ENCODE data around the gene SIL1. TPM values are rescaled to one million over a fixed set of nuclear protein-coding genes. Genes with fewer than 3 reads are reported as not detected.

SIL1 gene
- total RNA-seq, 2 donors from 2014 or later = 32.5 to 37.3 TPM

- no peaks in the 10 kb centered on the region for H3K27me3 Mint-ChIP-seq (ENCODE audit: low read depth)
- ATAC-seq (replicated peaks in 1 of 2) (no peak), DNase-seq (no peak)
- no peak overlapping the region for H3K4me3 Mint-ChIP-seq
- H3K27ac Mint-ChIP-seq = no peak overlapping the region
- H3K4me1 Mint-ChIP-seq (ENCODE audit: low read depth) = peaks cover 13% of the 10 kb centered on the region
- H3K36me3 Mint-ChIP-seq (ENCODE audit: insufficient read depth in 2 of 2) = no peaks in the 10 kb centered on the region
- H3K9me3 Mint-ChIP-seq = no peaks in the 10 kb centered on the region
These were observed 35.7 kb downstream of the SIL1 start for GRCh38 chr5:139162448-139162847.

DNA sequence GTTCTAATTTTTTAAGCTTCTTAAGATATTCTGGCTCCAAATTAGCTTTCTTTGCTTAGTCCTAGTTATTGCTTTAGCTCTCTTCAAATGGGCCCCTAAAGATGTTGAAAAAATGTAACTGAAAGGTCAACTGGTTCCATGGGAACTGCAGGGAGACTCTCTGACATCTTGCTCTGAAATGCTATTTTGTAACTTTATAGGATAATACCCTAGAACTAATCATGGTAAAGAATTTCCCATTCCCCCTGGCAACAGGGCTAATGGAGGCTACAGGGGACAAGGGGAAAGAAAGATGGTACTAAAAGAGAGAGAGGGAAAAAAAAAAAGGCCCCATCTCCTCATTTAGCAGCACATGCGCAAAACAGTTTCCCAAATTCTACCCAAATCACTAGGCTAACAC lies 39.4 kb downstream of the SIL1 start:
- no peak overlapping the region for H3K4me3 Mint-ChIP-seq
- ATAC-seq (replicated peaks in 1 of 2) (no peak), DNase-seq (no peak)
- H3K27me3 Mint-ChIP-seq (ENCODE audit: low read depth) = no peaks in the 10 kb centered on the region
- H3K4me1 Mint-ChIP-seq (ENCODE audit: low read depth) = peaks cover 5% of the 10 kb centered on the region
- no peaks in the 10 kb centered on the region for H3K9me3 Mint-ChIP-seq
- no peak overlapping the region for H3K27ac Mint-ChIP-seq
- no peaks in the 10 kb centered on the region for H3K36me3 Mint-ChIP-seq (ENCODE audit: insufficient read depth in 2 of 2)

- H3K27me3 Mint-ChIP-seq (ENCODE audit: low read depth) = no peaks in the 10 kb centered on the region
- H3K27ac Mint-ChIP-seq = no peak overlapping the region
- no peak overlapping the region for H3K4me3 Mint-ChIP-seq
- H3K4me1 Mint-ChIP-seq (ENCODE audit: low read depth) = no peaks in the 10 kb centered on the region
- no peaks in the 10 kb centered on the region for H3K9me3 Mint-ChIP-seq
- no peaks in the 10 kb centered on the region for H3K36me3 Mint-ChIP-seq (ENCODE audit: insufficient read depth in 2 of 2)
- DNase-seq (no peak), ATAC-seq (replicated peaks in 1 of 2) (no peak)
These were observed 40.6 kb downstream of the SIL1 start for GRCh38 chr5:139157556-139157955.

- no peak overlapping the region for H3K27ac Mint-ChIP-seq
- H3K4me3 Mint-ChIP-seq = no peak overlapping the region
- no peaks in the 10 kb centered on the region for H3K4me1 Mint-ChIP-seq (ENCODE audit: low read depth)
- ATAC-seq (replicated peaks in 1 of 2) (no peak), DNase-seq (no peak)
- H3K27me3 Mint-ChIP-seq (ENCODE audit: low read depth) = no peaks in the 10 kb centered on the region
- H3K9me3 Mint-ChIP-seq = no peaks in the 10 kb centered on the region
- no peaks in the 10 kb centered on the region for H3K36me3 Mint-ChIP-seq (ENCODE audit: insufficient read depth in 2 of 2)
These were observed 41.4 kb downstream of the SIL1 start for GRCh38 chr5:139156814-139157213.

GRCh38 chr5:139155333-139155732 lies 42.8 kb downstream of the SIL1 start:
- DNase-seq = no peak
- no peak overlapping the region for H3K4me3 Mint-ChIP-seq
- no peak for ATAC-seq (replicated peaks in 1 of 2)

DNA sequence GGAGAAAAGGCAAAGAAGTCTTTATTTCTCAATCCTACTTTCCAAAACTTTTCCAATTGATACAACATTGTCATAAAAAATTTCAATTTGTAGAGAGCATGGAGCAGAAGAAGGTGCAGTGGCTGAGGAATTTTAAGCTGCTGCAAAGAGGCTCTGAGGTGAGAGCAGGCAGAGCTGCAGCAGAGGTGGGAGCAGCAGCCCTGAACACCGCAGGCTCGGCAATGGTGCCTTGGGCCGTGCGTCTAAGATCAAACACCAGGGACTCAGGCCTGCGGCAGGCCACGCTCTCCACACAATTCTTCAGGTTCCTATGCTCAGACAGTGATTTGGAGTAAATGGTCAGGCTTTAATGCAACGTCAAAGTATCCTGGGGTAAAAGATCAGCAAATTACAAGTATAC lies 46.3 kb downstream of the SIL1 start:
- Mint-ChIP-seq H3K36me3 (ENCODE audit: insufficient read depth in 2 of 2) (no peaks in the 10 kb centered on the region), H3K4me3 (no peak overlapping the region), H3K4me1 (ENCODE audit: low read depth) (peaks cover 23% of the 10 kb centered on the region), H3K27ac (no peak overlapping the region), H3K27me3 (ENCODE audit: low read depth) (no peaks in the 10 kb centered on the region), H3K9me3 (no peaks in the 10 kb centered on the region)
- DNase-seq (no peak), ATAC-seq (replicated peaks in 1 of 2) (no peak)

More at GRCh38 chr5:139155333-139155732, 42.8 kb downstream of the SIL1 start:
- Mint-ChIP-seq H3K27me3 (ENCODE audit: low read depth) (no peaks in the 10 kb centered on the region), H3K27ac (no peak overlapping the region), H3K4me1 (ENCODE audit: low read depth) (no peaks in the 10 kb centered on the region), H3K9me3 (no peaks in the 10 kb centered on the region), H3K36me3 (ENCODE audit: insufficient read depth in 2 of 2) (no peaks in the 10 kb centered on the region)

- ATAC-seq (replicated peaks in 1 of 2) (no peak), DNase-seq (no peak)
- Mint-ChIP-seq H3K4me3 (no peak overlapping the region), H3K36me3 (ENCODE audit: insufficient read depth in 2 of 2) (no peaks in the 10 kb centered on the region), H3K27me3 (ENCODE audit: low read depth) (no peaks in the 10 kb centered on the region), H3K9me3 (no peaks in the 10 kb centered on the region), H3K27ac (no peak overlapping the region), H3K4me1 (ENCODE audit: low read depth) (peaks cover 29% of the 10 kb centered on the region)
These were observed 47.7 kb downstream of the SIL1 start for GRCh38 chr5:139150367-139150999.

DNA sequence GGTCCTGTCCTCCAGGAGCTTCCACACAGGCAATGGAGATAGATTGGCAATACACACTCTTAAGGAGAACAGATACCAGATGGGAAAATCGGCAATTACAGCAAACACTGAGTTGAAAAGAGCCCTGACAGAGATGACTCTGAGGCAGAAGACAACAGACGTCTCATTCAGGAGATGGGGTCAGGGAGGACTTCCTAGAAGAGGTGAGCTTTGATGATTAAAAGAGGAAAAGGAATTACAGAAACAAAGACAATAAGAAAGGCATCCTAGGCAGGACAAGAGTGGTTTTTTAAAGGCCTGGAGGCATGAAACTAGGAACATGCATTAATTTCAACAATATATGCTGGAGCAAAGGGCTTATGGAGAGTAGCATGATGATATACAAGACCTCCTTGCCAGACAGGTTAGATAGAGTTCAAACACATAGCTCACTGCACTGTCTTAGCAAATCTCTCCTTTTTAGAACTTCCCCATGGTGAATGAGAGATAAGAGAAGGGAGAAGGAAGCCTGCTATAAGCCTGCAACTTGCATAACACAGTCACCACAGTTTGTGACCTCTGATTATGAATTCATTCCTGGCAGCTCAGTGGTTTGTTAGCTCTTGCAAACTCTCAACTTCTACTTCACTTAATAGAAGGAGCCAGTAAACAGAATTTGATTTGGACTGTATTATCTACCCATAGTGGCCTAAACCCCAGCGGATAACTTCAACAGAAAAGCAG lies 48.5 kb downstream of the SIL1 start:
- H3K9me3 Mint-ChIP-seq = no peaks in the 10 kb centered on the region
- peak in 1 of 2 donors; percentile 33 for ATAC-seq (replicated peaks in 1 of 2)

DNA sequence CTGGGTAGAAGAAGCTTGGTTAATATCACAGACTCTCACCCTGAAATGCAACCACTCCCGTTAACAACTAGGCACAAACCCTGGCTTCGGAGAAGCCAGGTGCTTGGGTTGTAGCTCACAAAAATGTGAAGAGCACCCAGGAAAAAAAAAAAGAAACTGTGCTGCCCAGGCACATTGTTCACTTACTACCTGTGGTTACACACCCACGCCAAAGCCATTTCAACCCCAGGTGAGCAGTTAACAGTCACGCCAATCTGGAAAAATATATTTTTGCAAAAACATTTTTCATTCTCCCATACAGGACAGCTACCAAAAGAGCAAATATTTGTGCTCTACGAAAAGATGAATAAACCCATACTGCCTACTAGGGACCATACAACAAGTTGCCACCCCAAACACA lies 49.2 kb downstream of the SIL1 start:
- Mint-ChIP-seq H3K27me3 (ENCODE audit: low read depth) (no peaks in the 10 kb centered on the region), H3K4me3 (no peak overlapping the region), H3K36me3 (ENCODE audit: insufficient read depth in 2 of 2) (no peaks in the 10 kb centered on the region), H3K4me1 (ENCODE audit: low read depth) (peaks cover 42% of the 10 kb centered on the region), H3K27ac (no peak overlapping the region), H3K9me3 (no peaks in the 10 kb centered on the region)
- ATAC-seq (replicated peaks in 1 of 2) = no peak
- DNase-seq = no peak

More for the DNA sequence above, 48.5 kb downstream of the SIL1 start:
- Mint-ChIP-seq H3K27me3 (ENCODE audit: low read depth) (no peaks in the 10 kb centered on the region), H3K4me1 (ENCODE audit: low read depth) (peaks cover 37% of the 10 kb centered on the region), H3K4me3 (no peak overlapping the region), H3K27ac (no peak overlapping the region), H3K36me3 (ENCODE audit: insufficient read depth in 2 of 2) (no peaks in the 10 kb centered on the region)
- DNase-seq = no peak

DNA sequence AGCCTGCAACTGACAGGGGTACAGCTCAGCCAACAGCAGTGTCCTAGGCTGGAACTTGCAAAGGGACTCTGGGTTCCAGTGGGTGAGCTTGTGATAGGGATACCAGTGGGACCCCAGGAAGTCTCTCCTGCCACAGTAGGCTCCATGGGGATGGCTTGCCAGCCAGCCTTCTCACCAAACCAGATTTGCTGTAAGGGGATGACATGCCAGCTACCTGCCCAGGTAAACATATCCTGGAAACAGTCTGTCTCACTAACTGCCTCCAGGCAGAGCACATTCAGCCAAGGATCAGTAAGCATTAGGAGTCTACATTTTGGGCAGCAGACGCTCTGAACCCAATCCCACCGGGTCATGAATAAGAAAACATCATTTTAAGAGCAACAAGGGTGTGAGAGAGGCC lies 49.9 kb downstream of the SIL1 start:
- ATAC-seq (replicated peaks in 1 of 2) (no peak), DNase-seq (no peak)
- Mint-ChIP-seq H3K36me3 (ENCODE audit: insufficient read depth in 2 of 2) (peaks cover 0 to 1% of the 10 kb centered on the region in 2 donors), H3K27ac (no peak overlapping the region), H3K27me3 (ENCODE audit: low read depth) (no peaks in the 10 kb centered on the region), H3K4me3 (no peak overlapping the region), H3K9me3 (no peaks in the 10 kb centered on the region), H3K4me1 (ENCODE audit: low read depth) (peaks cover 48% of the 10 kb centered on the region)

GRCh38 chr5:139147483-139148087 lies 50.6 kb downstream of the SIL1 start:
- no peak for ATAC-seq (replicated peaks in 1 of 2)
- H3K27ac Mint-ChIP-seq = no peak overlapping the region

DNA sequence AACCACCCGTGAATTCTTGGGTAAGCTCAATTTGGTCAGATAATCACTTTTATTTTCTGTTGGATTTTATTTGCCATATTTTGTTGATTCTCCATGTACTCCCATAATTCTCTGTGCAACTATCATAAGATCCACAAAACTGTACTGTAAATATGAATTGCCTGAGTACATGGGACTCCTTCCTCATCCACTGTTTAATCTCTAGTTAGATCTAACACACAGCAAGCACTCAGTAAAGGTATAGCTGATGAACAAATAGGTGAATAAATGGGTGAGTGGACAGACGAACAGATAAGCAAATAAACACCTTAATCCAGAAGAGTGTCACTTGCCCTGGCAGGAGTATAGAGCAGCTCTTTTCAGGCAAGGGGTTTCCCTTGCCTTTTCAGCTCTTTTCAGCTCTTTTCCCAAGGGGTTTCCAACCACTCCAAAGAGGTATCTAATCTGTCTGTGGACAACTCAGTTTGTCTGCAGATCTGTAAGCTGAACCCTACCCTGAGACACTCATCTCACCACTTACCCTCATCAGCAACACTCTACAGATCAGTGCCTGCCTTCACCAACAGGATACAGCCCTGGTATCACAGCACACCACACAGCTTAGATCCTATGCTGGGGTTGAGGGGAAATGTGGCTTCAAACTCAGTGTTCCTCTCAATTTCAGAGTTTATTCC lies 51.2 kb downstream of the SIL1 start:
- Mint-ChIP-seq H3K4me3 (no peak overlapping the region), H3K27me3 (ENCODE audit: low read depth) (no peaks in the 10 kb centered on the region), H3K4me1 (ENCODE audit: low read depth) (peaks cover 54% of the 10 kb centered on the region), H3K27ac (no peak overlapping the region), H3K9me3 (no peaks in the 10 kb centered on the region), H3K36me3 (ENCODE audit: insufficient read depth in 2 of 2) (peaks cover 0 to 1% of the 10 kb centered on the region in 2 donors)
- DNase-seq = peak in 1 of 2 donors; percentile 13
- peak; percentile 66 to 74 for ATAC-seq (replicated peaks in 1 of 2)

More at GRCh38 chr5:139147483-139148087, 50.6 kb downstream of the SIL1 start:
- H3K4me3 Mint-ChIP-seq = no peak overlapping the region
- H3K36me3 Mint-ChIP-seq (ENCODE audit: insufficient read depth in 2 of 2) = peaks cover 0 to 1% of the 10 kb centered on the region in 2 donors
- no peaks in the 10 kb centered on the region for H3K27me3 Mint-ChIP-seq (ENCODE audit: low read depth)
- no peak for DNase-seq
- no peaks in the 10 kb centered on the region for H3K9me3 Mint-ChIP-seq
- H3K4me1 Mint-ChIP-seq (ENCODE audit: low read depth) = peaks cover 48% of the 10 kb centered on the region
